OCI-LY3 (cell line): Measurements from ENCODE around the gene RNF169.

Source experiments
- H2AFZ ChIP-seq: fragments of 200-600, 300-600 bp; shearing (Covaris generic); 2 replicates; pipeline ENCODE4 v1.6.0; 2014; ENCODE audit warnings: antibody characterized with exemption, low read depth, low read length
- H3K27ac ChIP-seq: fragments of 200-600, 300-600 bp; sonication (generic); 2 replicates; pipeline ENCODE4 v1.5.1; 2014; ENCODE audit warnings: mild to moderate bottlenecking, low read length, moderate library complexity, mixed read lengths
- H3K27me3 ChIP-seq: fragments of 200-600, 300-600 bp; sonication (generic); 2 replicates; pipeline ENCODE4 v1.6.1; 2014; ENCODE audit warnings: low read depth, low read length, mixed read lengths
- H3K36me3 ChIP-seq: fragments of 200-600, 300-600 bp; sonication (generic); replicated peaks from 2 replicates; pipeline ENCODE3; 2014; ENCODE audit warnings: low read depth, low read length, mixed read lengths
- H3K4me1 ChIP-seq: fragments of 300-600, 200-600 bp; sonication (generic); 2 replicates; pipeline ENCODE4 v1.6.1; 2014; ENCODE audit warnings: low read length, mixed read lengths
- H3K4me2 ChIP-seq: fragments of 200-600, 300-600 bp; sonication (generic); 2 replicates; pipeline ENCODE4 v1.6.1; 2014; ENCODE audit warnings: low read length, mixed read lengths
- H3K4me3 ChIP-seq: fragments of 300-600, 200-600 bp; sonication (generic); 2 replicates; pipeline ENCODE4 v1.5.1; 2014; ENCODE audit warnings: antibody characterized with exemption, mild to moderate bottlenecking, low read length, moderate library complexity
- H3K79me2 ChIP-seq: fragments of 300-600, 200-600 bp; shearing (Covaris generic); 2 replicates; pipeline ENCODE4 v1.6.1; 2014; ENCODE audit warnings: mild to moderate bottlenecking, low read length, mixed read lengths
- H3K9ac ChIP-seq: fragments of 300-600, 200-600 bp; shearing (Covaris generic); 2 replicates; pipeline ENCODE4 v1.6.0; 2014; ENCODE audit warnings: mild to moderate bottlenecking, low read length, moderate library complexity
- H3K9me3 ChIP-seq: fragments of 200-600, 300-600 bp; shearing (Covaris generic); 2 replicates; pipeline ENCODE4 v1.6.1; 2014; ENCODE audit warnings: low read length, mixed read lengths; ENCODE audit not compliant: insufficient read depth
- H4K20me1 ChIP-seq: fragments of 200-600, 300-600 bp; sonication (generic); 2 replicates; pipeline ENCODE4 v1.6.1; 2016; ENCODE audit warnings: low read length, mixed read lengths; ENCODE audit not compliant: insufficient read depth
- CTCF ChIP-seq: fragments of 200-600, 300-600 bp; sonication (generic); IDR thresholded peaks from 2 replicates; pipeline ENCODE4 v1.5.1; 2014; ENCODE audit warnings: antibody characterized with exemption, low read length, low read depth
- EZH2phosphoT487 ChIP-seq: fragments of 200-600 bp; shearing (Covaris generic); IDR thresholded peaks from 2 replicates; pipeline ENCODE4 v1.6.1; 2018; ENCODE audit warnings: antibody characterized with exemption, mixed run types, low read depth

The RNF169 gene

DNA sequence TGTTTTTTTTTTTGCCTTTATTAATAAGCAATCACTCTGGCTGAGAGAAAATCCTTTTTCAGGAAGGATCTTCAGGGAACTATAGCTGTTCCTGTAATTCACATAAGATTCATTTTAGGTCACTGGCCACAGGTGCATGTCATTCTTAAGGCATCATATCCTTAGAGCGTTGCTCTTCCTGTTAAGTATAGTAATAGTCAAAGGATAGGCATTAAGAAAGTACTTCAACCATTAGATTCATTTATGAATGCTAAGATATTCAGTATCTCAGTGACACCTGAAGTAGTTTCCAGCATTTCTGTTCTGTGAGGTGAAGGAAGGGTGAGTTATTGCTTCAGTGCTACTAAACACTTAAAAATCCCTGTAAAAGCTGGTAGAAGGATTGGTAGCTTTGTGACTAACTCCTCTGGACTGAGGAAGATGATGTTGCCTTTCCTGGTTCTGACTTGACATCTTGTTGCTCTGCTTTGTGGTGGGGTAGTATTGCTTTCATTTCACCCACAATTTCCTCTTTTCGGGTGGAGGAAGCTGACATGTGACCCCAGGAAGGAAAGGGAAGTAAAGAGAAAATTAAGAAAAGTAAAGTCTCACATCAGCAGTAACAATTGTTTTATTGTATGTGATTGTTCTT is 34.7 kb downstream of the RNF169 start:
- H3K4me2 ChIP-seq = peak overlapping the region; percentile 81
- H3K4me1 ChIP-seq = peaks cover 37% of the 10 kb centered on the region
- peak overlapping the region; percentile 12; the same call in 1 of the 2 replicates for H3K27ac ChIP-seq
- H3K9me3 ChIP-seq = no peaks in the 10 kb centered on the region
- H3K27me3 ChIP-seq = no peaks in the 10 kb centered on the region; the same call in 1 of the 2 replicates
- no peaks in the 10 kb centered on the region for H3K36me3 ChIP-seq
- H3K4me3 ChIP-seq = peak overlapping the region; percentile 56
- H4K20me1 ChIP-seq = peaks cover 84% of the 10 kb centered on the region
- H3K79me2 ChIP-seq = peaks cover 72% of the 10 kb centered on the region
- H2AFZ ChIP-seq = no peak overlapping the region
- H3K9ac ChIP-seq = no peak overlapping the region
- TF ChIP-seq EZH2phosphoT487 (no peak), CTCF (no peak)

GRCh38 chr11:74784234-74784633 is 35.6 kb downstream of the RNF169 start:
- peaks cover 37% of the 10 kb centered on the region for H3K4me1 ChIP-seq
- H3K79me2 ChIP-seq = peaks cover 64% of the 10 kb centered on the region
- no peak overlapping the region for H2AFZ ChIP-seq
- peak overlapping the region; percentile 15; the same call in 1 of the 2 replicates for H3K27ac ChIP-seq
- H4K20me1 ChIP-seq = peaks cover 76% of the 10 kb centered on the region
- no peaks in the 10 kb centered on the region; the same call in 1 of the 2 replicates for H3K27me3 ChIP-seq
- TF ChIP-seq CTCF (no peak), EZH2phosphoT487 (no peak)
- H3K36me3 ChIP-seq = no peaks in the 10 kb centered on the region
- H3K4me3 ChIP-seq = peak overlapping the region; percentile 56
- H3K9ac ChIP-seq = 0 out of 2 replicates have a peak overlapping the region, but pooled peaks have one; percentile 3
- no peaks in the 10 kb centered on the region for H3K9me3 ChIP-seq
- peak overlapping the region; percentile 81 for H3K4me2 ChIP-seq

DNA sequence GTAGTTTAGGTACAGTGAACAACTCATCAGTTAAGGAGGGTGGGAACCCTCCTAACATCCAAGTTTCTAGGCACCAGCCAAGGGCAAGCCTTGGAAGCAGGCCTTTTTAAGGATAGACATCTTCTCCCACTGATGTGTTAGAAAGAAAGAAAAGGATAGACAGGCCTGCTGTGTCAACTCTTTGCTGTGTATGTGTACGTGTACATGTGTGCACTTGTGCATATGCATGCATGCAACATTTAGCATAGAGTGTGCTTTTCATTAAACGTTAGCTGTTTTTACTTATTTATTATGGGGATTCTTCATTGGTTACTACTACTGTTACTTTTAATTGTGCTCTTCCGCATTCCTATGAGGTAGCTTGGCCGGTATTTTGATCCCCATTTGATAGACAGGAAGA is 36.1 kb downstream of the RNF169 start:
- peaks cover 4% of the 10 kb centered on the region for H3K36me3 ChIP-seq
- no peak overlapping the region for H3K27ac ChIP-seq
- no peak overlapping the region for H3K9ac ChIP-seq
- peak overlapping the region; percentile 56; the same call in 1 of the 2 replicates for H3K4me3 ChIP-seq
- H2AFZ ChIP-seq = no peak overlapping the region
- peaks cover 61% of the 10 kb centered on the region for H3K79me2 ChIP-seq
- TF ChIP-seq CTCF (no peak), EZH2phosphoT487 (no peak)
- peaks cover 35% of the 10 kb centered on the region for H3K4me1 ChIP-seq
- peak overlapping the region; percentile 81 for H3K4me2 ChIP-seq
- H3K27me3 ChIP-seq = no peaks in the 10 kb centered on the region; the same call in 1 of the 2 replicates
- H4K20me1 ChIP-seq = peaks cover 71% of the 10 kb centered on the region
- H3K9me3 ChIP-seq = no peaks in the 10 kb centered on the region

DNA sequence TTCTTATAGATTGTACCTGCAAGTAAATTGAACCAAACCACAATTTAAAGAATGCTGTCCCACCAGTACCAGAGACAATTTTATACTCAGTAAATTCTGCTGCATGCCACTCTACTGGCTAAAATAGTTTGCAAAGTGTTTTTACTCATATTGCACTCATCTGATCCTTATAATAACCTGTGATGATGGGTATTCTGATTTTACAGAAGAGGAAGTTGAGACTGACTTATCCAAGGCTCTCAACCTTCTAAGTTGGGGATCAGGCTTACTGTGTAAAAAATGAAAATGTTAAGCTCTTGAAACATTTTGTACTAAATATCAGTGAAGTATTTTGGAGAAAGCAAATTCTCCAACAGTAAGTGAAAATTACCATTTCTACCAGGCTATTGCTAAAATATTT is 37.9 kb downstream of the RNF169 start:
- H3K27me3 ChIP-seq = no peaks in the 10 kb centered on the region
- H3K9ac ChIP-seq = no peak overlapping the region
- peaks cover 23% of the 10 kb centered on the region for H3K36me3 ChIP-seq
- TF ChIP-seq CTCF (no peak), EZH2phosphoT487 (no peak)
- peaks cover 53% of the 10 kb centered on the region for H4K20me1 ChIP-seq
- H2AFZ ChIP-seq = no peak overlapping the region
- H3K4me2 ChIP-seq = no peak overlapping the region
- H3K4me3 ChIP-seq = no peak overlapping the region
- no peaks in the 10 kb centered on the region for H3K9me3 ChIP-seq
- peaks cover 44% of the 10 kb centered on the region for H3K79me2 ChIP-seq
- peaks cover 32% of the 10 kb centered on the region for H3K4me1 ChIP-seq
- H3K27ac ChIP-seq = no peak overlapping the region
